Measurements from ENCODE around the gene PHF21B.

The PHF21B gene

GRCh38 chr22:44999231-44999630 lies 10.6 kb downstream of the PHF21B start:
- TF ChIP-seq, protein P1, sequence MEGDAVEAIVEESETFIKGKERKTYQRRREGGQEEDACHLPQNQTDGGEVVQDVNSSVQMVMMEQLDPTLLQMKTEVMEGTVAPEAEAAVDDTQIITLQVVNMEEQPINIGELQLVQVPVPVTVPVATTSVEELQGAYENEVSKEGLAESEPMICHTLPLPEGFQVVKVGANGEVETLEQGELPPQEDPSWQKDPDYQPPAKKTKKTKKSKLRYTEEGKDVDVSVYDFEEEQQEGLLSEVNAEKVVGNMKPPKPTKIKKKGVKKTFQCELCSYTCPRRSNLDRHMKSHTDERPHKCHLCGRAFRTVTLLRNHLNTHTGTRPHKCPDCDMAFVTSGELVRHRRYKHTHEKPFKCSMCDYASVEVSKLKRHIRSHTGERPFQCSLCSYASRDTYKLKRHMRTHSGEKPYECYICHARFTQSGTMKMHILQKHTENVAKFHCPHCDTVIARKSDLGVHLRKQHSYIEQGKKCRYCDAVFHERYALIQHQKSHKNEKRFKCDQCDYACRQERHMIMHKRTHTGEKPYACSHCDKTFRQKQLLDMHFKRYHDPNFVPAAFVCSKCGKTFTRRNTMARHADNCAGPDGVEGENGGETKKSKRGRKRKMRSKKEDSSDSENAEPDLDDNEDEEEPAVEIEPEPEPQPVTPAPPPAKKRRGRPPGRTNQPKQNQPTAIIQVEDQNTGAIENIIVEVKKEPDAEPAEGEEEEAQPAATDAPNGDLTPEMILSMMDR (IDR thresholded peaks at IDR 0.05), result no peak
- no peak for TF ChIP-seq ZFX (IDR thresholded peaks at IDR 0.05; ENCODE audit: borderline replicate concordance)
- no peak overlapping the region for H3K27ac ChIP-seq

- H3K27ac ChIP-seq, result no peak overlapping the region
- TF ChIP-seq ZFX (IDR thresholded peaks at IDR 0.05; ENCODE audit: borderline replicate concordance), result no peak
- TF ChIP-seq, protein P1 (IDR thresholded peaks at IDR 0.05), result no peak
These were observed 11.5 kb downstream of the PHF21B start for GRCh38 chr22:44998296-44998695.

GRCh38 chr22:44997060-44997459 lies 12.7 kb downstream of the PHF21B start:
- TF ChIP-seq, protein P1 (IDR thresholded peaks at IDR 0.05), result no peak
- TF ChIP-seq ZFX (IDR thresholded peaks at IDR 0.05; ENCODE audit: borderline replicate concordance), result no peak
- no peak overlapping the region for H3K27ac ChIP-seq

- H3K27ac ChIP-seq, result no peak overlapping the region
- TF ChIP-seq ZFX (IDR thresholded peaks at IDR 0.05; ENCODE audit: borderline replicate concordance), result no peak
- TF ChIP-seq, protein P1 (IDR thresholded peaks at IDR 0.05), result no peak
These were observed 13.2 kb downstream of the PHF21B start for GRCh38 chr22:44996648-44997047.

DNA sequence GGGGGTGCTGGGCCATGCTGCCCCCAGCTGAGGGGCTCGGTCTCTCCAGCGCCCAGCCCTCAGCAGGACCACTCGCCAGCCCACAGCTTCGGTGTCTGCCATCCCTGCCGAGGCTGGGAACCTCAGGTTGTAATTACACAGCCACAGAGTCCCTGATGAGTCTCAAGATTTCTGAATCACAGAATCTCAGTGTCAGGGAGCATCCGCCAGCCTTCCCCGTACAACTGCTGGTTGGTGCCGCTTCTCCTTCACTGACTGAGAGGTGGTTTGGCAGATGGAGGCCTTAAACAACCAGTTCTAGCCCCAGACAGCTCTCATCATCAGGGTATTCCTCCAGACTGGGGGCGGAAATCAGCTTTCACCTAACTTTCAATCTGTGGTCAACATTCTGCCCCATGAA lies 13.7 kb downstream of the PHF21B start:
- no peak for TF ChIP-seq ZFX (IDR thresholded peaks at IDR 0.05; ENCODE audit: borderline replicate concordance)
- TF ChIP-seq, protein P1 (IDR thresholded peaks at IDR 0.05), result no peak
- no peak overlapping the region for H3K27ac ChIP-seq

DNA sequence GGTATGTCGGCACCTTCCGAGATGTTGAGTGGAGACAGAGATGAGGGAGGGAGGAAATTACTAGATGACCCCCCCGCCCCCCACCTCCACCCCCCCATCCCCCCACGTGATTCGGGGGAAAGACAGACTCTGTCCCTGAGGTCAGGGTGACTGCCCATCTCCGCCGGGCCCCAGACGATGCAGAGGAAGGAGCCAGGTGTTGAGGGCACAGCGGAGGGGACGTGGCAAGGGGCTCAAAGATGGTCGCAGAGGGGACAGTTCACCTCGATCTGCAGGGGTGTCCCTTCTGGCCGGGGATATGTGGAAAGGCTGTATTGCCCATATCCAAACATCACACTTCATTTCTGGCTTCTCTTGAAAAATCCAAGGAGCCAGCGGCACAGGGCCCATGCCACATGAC lies 14.1 kb downstream of the PHF21B start:
- no peak overlapping the region for H3K27ac ChIP-seq
- TF ChIP-seq ZFX (IDR thresholded peaks at IDR 0.05; ENCODE audit: borderline replicate concordance), result no peak
- TF ChIP-seq, protein P1 (IDR thresholded peaks at IDR 0.05), result no peak

DNA sequence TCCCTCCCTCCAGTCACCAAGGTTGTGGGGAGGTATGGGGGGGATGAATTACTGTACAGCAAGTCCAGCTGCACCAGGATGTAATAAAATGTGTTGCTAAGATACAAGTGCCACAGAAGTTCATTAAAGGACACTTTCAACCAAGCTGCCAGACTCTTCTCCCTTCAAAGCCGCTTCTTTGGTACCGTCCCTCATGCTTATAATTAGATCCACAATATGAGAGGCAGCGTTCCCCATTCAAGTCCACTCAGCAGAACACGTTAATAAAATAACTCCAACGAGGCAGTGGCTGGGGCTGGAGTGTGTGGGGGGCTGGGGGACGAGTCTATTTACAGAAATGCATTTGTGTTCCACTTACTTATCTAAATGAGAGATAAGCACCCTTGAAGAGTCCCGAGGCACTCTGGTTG lies 14.7 kb downstream of the PHF21B start:
- no peak overlapping the region for H3K27ac ChIP-seq
- no peak for TF ChIP-seq ZFX (IDR thresholded peaks at IDR 0.05; ENCODE audit: borderline replicate concordance)
- TF ChIP-seq, protein P1 (IDR thresholded peaks at IDR 0.05), result no peak
